Vagina (tissue), 2 donors: Measurements from ENCODE around the gene KIF22. TPM values are rescaled to one million over a fixed set of nuclear protein-coding genes. Genes with fewer than 3 reads are reported as not detected.
"Not testable (repeated sequence)": the region's sequence is repeated elsewhere in the genome, so short reads cannot be mapped to it uniquely, and the experiment has no call there.

Source experiments
- DNase-seq, 2 donors: peaks; one replicate each; pipeline ENCODE4 v3.0.0-alpha.2; 2017; ENCODE audit errors: extremely low spot score in 2 of 2
- H3K27ac ChIP-seq: fragments of 200-600 bp; sonication (generic); one replicate; pipeline ENCODE4 v1.5.1; 2019
- H3K27me3 ChIP-seq: fragments of 200-600 bp; sonication (generic); one replicate; pipeline ENCODE4 v1.5.1; 2019
- H3K36me3 ChIP-seq, 2 donors: fragments of 200-600 bp; sonication (generic); one replicate each; pipeline ENCODE4 v1.5.1; 2017 to 2019
- H3K4me1 ChIP-seq: fragments of 200-600 bp; sonication (generic); one replicate; pipeline ENCODE4 v1.5.1; 2019
- H3K4me3 ChIP-seq, 2 donors: fragments of 200-600 bp; sonication (generic); 1 replicate in 1 of 2; 2 replicates in 1 of 2; pipeline ENCODE4 v1.5.1; 2016 to 2019
- H3K9me3 ChIP-seq: fragments of 200-600 bp; sonication (generic); one replicate; pipeline ENCODE4 v1.5.1; 2019
- CTCF ChIP-seq, 3 experiments: fragments of 450-650 bp in 2 of 3; fragments of 200-600 bp in 1 of 3; sonication (generic) in 1 of 3; IDR thresholded peaks; one replicate each; pipeline ENCODE4 v1.5.1; 2017 to 2019; ENCODE audit warnings: antibody characterized with exemption in 3 of 3, mild to moderate bottlenecking in 2 of 3, moderate library complexity in 2 of 3
- POLR2A ChIP-seq, 2 donors: fragments of 450-650 bp; IDR thresholded peaks; one replicate each; pipeline ENCODE4 v1.6.1; 2017; ENCODE audit warnings: antibody characterized with exemption in 2 of 2, mild to moderate bottlenecking in 2 of 2, moderate library complexity in 2 of 2
- POLR2AphosphoS5 ChIP-seq, 2 donors: sonication (generic); formaldehyde crosslinking; IDR thresholded peaks; one replicate each; pipeline ENCODE4 v1.9.0; 2017; ENCODE audit warnings: antibody characterized with exemption in 2 of 2, mild to moderate bottlenecking in 2 of 2, low read depth in 1 of 2; ENCODE audit not compliant: insufficient read depth in 1 of 2
- intact Hi-C: fragments of 100-400 bp; cut with DNase I; formaldehyde crosslinking; loops from one replicate; pipeline ENCODE4 v1.15.1; 2023
- total RNA-seq: library from RNA; depleted of rRNA; stranded (reverse); fragments of >200 nt; gene quantifications from one replicate; pipeline ENCODE4 v1.2.3, GENCODE V29; 2016

Gene KIF22
- total RNA-seq, 1 donor from 2014 or later = 18.9 TPM

- peak in 1 of 2 donors; percentile 89 for DNase-seq
Measured at GRCh38 chr16:29825145-29826044, 34.8 kb downstream of the KIF22 start.

DNA sequence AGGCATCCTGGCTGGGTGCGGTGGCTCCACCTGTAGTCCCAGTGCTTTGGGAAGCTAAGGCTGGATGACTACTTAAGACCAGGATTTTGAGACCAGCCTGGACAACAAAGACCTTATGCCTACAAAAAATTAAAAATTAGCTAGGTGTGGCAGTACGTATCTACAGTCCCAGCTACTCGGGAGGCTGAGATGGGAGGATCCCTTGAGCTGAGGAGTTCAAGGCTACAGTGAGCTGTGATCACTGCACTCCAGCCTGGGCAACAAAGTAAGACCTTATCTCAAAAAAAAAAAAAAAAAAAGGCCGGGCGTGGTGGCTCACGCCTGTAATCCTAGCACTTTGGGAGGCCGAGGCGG is 35.8 kb downstream of the KIF22 start:
- intact Hi-C loops = no loop called here
- peaks cover 77% of the 10 kb centered on the region for H3K4me1 ChIP-seq
- TF ChIP-seq POLR2A (IDR thresholded peaks at IDR 0.05) = no peak
- no peak for TF ChIP-seq CTCF (IDR thresholded peaks at IDR 0.05)
- TF ChIP-seq POLR2AphosphoS5 (IDR thresholded peaks at IDR 0.05; ENCODE audit: insufficient read depth in 1 of 2, low read depth in 1 of 2) = no peak
- no peak for DNase-seq
- peaks cover 0 to 12% of the 10 kb centered on the region in 2 donors for H3K36me3 ChIP-seq
- peak overlapping the region; percentile 93 for H3K27ac ChIP-seq
- no peaks in the 10 kb centered on the region for H3K9me3 ChIP-seq
- H3K27me3 ChIP-seq = no peaks in the 10 kb centered on the region
- no peak overlapping the region for H3K4me3 ChIP-seq

More at GRCh38 chr16:29825145-29826044, 34.8 kb downstream of the KIF22 start:
- intact Hi-C loops = no loop called here
- Histone ChIP-seq H3K4me3 (peak overlapping the region in 1 of 2 donors; percentile 17), H3K27me3 (no peaks in the 10 kb centered on the region), H3K27ac (peak overlapping the region; percentile 93), H3K4me1 (peaks cover 83% of the 10 kb centered on the region), H3K36me3 (peaks cover 0 to 3% of the 10 kb centered on the region in 2 donors), H3K9me3 (no peaks in the 10 kb centered on the region)
- TF ChIP-seq POLR2AphosphoS5 (IDR thresholded peaks at IDR 0.05; ENCODE audit: insufficient read depth in 1 of 2, low read depth in 1 of 2) (peak in 1 of 2 donors; percentile 81), POLR2A (IDR thresholded peaks at IDR 0.05) (no peak)

DNA sequence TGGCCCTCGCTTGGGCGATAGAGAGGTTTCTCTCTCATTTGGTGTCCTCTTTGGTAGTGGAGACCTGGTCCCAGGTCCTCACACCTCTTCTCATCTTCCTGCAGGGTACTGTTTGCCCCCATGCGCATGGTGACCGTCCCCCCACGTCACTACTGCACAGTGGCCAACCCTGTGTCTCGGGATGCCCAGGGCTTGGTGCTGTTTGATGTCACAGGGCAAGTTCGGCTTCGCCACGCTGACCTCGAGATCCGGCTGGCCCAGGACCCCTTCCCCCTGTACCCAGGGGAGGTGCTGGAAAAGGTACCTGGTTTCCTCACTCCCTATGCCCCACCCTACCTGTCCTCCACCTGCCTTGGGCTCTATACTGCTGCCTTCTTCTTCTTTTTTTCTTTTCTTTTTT is 40.2 kb downstream of the KIF22 start:
- TF ChIP-seq CTCF (IDR thresholded peaks at IDR 0.05) (no peak), POLR2A (IDR thresholded peaks at IDR 0.05) (no peak), POLR2AphosphoS5 (IDR thresholded peaks at IDR 0.05; ENCODE audit: insufficient read depth in 1 of 2, low read depth in 1 of 2) (no peak)
- Histone ChIP-seq H3K4me1 (peaks cover 33% of the 10 kb centered on the region), H3K9me3 (no peaks in the 10 kb centered on the region), H3K36me3 (peaks cover 0 to 51% of the 10 kb centered on the region in 2 donors), H3K27ac (no peak overlapping the region), H3K27me3 (no peaks in the 10 kb centered on the region), H3K4me3 (no peak overlapping the region)
- no peak for DNase-seq
- intact Hi-C loops = no loop called here

GRCh38 chr16:29831490-29831889 is 40.9 kb downstream of the KIF22 start:
- H3K4me3 ChIP-seq = no peak overlapping the region
- peaks cover 0 to 58% of the 10 kb centered on the region in 2 donors for H3K36me3 ChIP-seq
- intact Hi-C loops = no loop called here
- no peaks in the 10 kb centered on the region for H3K27me3 ChIP-seq
- no peak overlapping the region for H3K27ac ChIP-seq
- peaks cover 26% of the 10 kb centered on the region for H3K4me1 ChIP-seq
- TF ChIP-seq POLR2A (IDR thresholded peaks at IDR 0.05) = no peak
- no peak for TF ChIP-seq POLR2AphosphoS5 (IDR thresholded peaks at IDR 0.05; ENCODE audit: insufficient read depth in 1 of 2, low read depth in 1 of 2)
- no peak for TF ChIP-seq CTCF (IDR thresholded peaks at IDR 0.05)
- DNase-seq = no peak
- no peaks in the 10 kb centered on the region for H3K9me3 ChIP-seq

DNA sequence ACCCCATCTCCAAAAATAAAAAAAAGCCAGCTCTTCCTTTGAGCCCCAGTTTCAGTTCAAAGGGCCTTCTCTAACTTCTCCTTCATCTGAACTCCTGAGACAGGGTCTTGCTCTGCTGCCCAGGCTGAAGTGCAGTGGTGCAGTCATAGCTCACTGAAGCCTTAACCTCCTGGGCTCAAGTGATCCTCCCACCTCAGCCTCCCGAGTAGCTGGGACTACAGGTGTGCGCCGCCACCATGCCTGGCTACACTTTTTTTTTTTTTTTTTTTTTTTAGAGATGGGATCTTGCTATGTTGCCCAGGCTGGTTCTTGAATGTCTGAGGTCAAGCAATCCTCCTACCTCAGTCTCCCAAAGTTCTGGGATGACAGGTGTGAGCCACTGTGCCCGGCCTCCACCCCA is 42.7 kb downstream of the KIF22 start:
- H3K9me3 ChIP-seq, DNase-seq, intact Hi-C loops, H3K27ac ChIP-seq, H3K27me3 ChIP-seq, H3K4me3 ChIP-seq: not testable (repeated sequence)
- peaks cover 10% of the 10 kb centered on the region for H3K4me1 ChIP-seq
- peaks cover 0 to 74% of the 10 kb centered on the region in 2 donors for H3K36me3 ChIP-seq

GRCh38 chr16:29834079-29834478 is 43.5 kb downstream of the KIF22 start:
- Histone ChIP-seq H3K36me3 (peaks cover 0 to 81% of the 10 kb centered on the region in 2 donors), H3K9me3 (no peaks in the 10 kb centered on the region), H3K4me3 (no peak overlapping the region), H3K27ac (no peak overlapping the region), H3K27me3 (no peaks in the 10 kb centered on the region), H3K4me1 (peaks cover 6% of the 10 kb centered on the region)
- intact Hi-C loops = no loop called here
- no peak for DNase-seq
- TF ChIP-seq POLR2AphosphoS5 (IDR thresholded peaks at IDR 0.05; ENCODE audit: insufficient read depth in 1 of 2, low read depth in 1 of 2) = no peak
- TF ChIP-seq CTCF (IDR thresholded peaks at IDR 0.05) = no peak
- no peak for TF ChIP-seq POLR2A (IDR thresholded peaks at IDR 0.05)
